B cell (primary cell): ENCODE measurements around the gene CACNA1H. TPM values are rescaled to one million over a fixed set of nuclear protein-coding genes. Genes with fewer than 3 reads are reported as not detected.

Experiments
- ATAC-seq: fragments of 200-7000 bp; cut with Tn5 transposase; one replicate; pipeline ENCODE4 v1.10.0; 2021; ENCODE audit warnings: low read depth, mild to moderate bottlenecking, moderate number of reproducible peaks, moderate library complexity
- CTCF ChIA-PET: fragments of 350-600 bp; sonication (Branson Sonifier 250); formaldehyde crosslinking; loops from one replicate; lab custom pipeline; 2021; ENCODE audit warnings: antibody characterized with exemption, inconsistent platforms; lab: Charles Lee
- POLR2A ChIA-PET: fragments of 350-600 bp; sonication (Branson Sonifier 250); formaldehyde crosslinking; loops from one replicate; lab custom pipeline; 2021; ENCODE audit warnings: antibody characterized with exemption; lab: Charles Lee
- DNase-seq: peaks from one replicate; pipeline ENCODE4 v3.0.0; 2013
- H2AFZ ChIP-seq: 2 replicates; pipeline ENCODE4 v1.6.1; 2012; ENCODE audit warnings: mild to moderate bottlenecking, low read depth, low read length; ENCODE audit not compliant: insufficient read depth, poor library complexity, severe bottlenecking
- H3K27ac ChIP-seq, 2 donors: 1 replicate in 1 of 2; 2 replicates in 1 of 2; pipeline ENCODE4 v1.5.1; 2012 to 2013; ENCODE audit warnings: low read length in 2 of 2, mild to moderate bottlenecking in 2 of 2, moderate library complexity in 1 of 2
- H3K27me3 ChIP-seq, 4 experiments: fragments of 200-600 bp in 1 of 4; sonication (generic) in 1 of 4; replicated peaks in 1 of 4; 1 replicate in 2 of 4; 2 replicates in 2 of 4; pipeline versions ENCODE4 v1.6.1 to v1.7.0; 2013 to 2016; ENCODE audit warnings: low read length in 3 of 4, mild to moderate bottlenecking in 2 of 4, mixed read lengths in 1 of 4, moderate library complexity in 1 of 4; ENCODE audit not compliant: insufficient read depth in 4 of 4, control insufficient read depth in 3 of 4; ENCODE audit errors: control extremely low read depth in 1 of 4
- H3K36me3 ChIP-seq, 2 experiments: replicated peaks in 1 of 2; 1 replicate in 1 of 2; 2 replicates in 1 of 2; pipeline versions ENCODE4 v1.6.1 to v1.7.1; 2013; ENCODE audit warnings: low read length in 1 of 2; ENCODE audit not compliant: insufficient read depth in 2 of 2, control insufficient read depth in 1 of 2; ENCODE audit errors: control extremely low read depth in 1 of 2, extremely low read depth in 1 of 2
- H3K4me1 ChIP-seq, 2 donors: fragments of 200-600 bp in 1 of 2; sonication (generic) in 1 of 2; 1 replicate in 1 of 2; 2 replicates in 1 of 2; pipeline versions ENCODE4 v1.5.1 to v1.6.1; 2013 to 2017; ENCODE audit warnings: low read length in 2 of 2; ENCODE audit not compliant: control insufficient read depth in 2 of 2, insufficient read depth in 2 of 2
- H3K4me2 ChIP-seq: replicated peaks from 2 replicates; pipeline ENCODE3; 2012; ENCODE audit warnings: mild to moderate bottlenecking, low read depth, low read length; ENCODE audit not compliant: poor library complexity, severe bottlenecking
- H3K4me3 ChIP-seq, 5 experiments: fragments of 200-600 bp in 1 of 5; sonication (generic) in 1 of 5; 1 replicate in 3 of 5; 2 replicates in 2 of 5; pipeline versions ENCODE4 v1.5.1 to v1.7.0; 2011 to 2016; ENCODE audit warnings: low read length in 4 of 5, mild to moderate bottlenecking in 4 of 5, low read depth in 2 of 5, control low read depth in 1 of 5, moderate library complexity in 1 of 5; ENCODE audit not compliant: insufficient read depth in 1 of 5; ENCODE audit errors: control extremely low read depth in 1 of 5, extremely low read depth in 1 of 5
- H3K79me2 ChIP-seq: fragments of 200-600 bp; sonication (generic); one replicate; pipeline ENCODE4 v1.6.0; 2016; ENCODE audit warnings: low read length; ENCODE audit not compliant: control insufficient read depth, insufficient read depth
- H3K9ac ChIP-seq: fragments of 200-600 bp; sonication (generic); 2 replicates; pipeline ENCODE4 v1.6.1; 2017; ENCODE audit warnings: mild to moderate bottlenecking, low read length, moderate library complexity
- H3K9me3 ChIP-seq, 3 donors: one replicate each; pipeline versions ENCODE4 v1.6.1 to v1.7.1; 2013; ENCODE audit warnings: low read length in 2 of 3; ENCODE audit not compliant: control insufficient read depth in 2 of 3, insufficient read depth in 1 of 3; ENCODE audit errors: control extremely low read depth in 1 of 3
- H4K20me1 ChIP-seq: 2 replicates; pipeline ENCODE4 v1.6.0; 2012; ENCODE audit warnings: mild to moderate bottlenecking, low read length; ENCODE audit not compliant: insufficient read depth, control insufficient read depth, poor library complexity, severe bottlenecking
- H3K27ac Mint-ChIP-seq: one replicate; pipeline ENCODE4 v1.8.0; 2021; ENCODE audit warnings: mixed read lengths
- H3K27me3 Mint-ChIP-seq: one replicate; pipeline ENCODE4 v1.8.0; 2021; ENCODE audit warnings: mixed read lengths
- H3K4me1 Mint-ChIP-seq: one replicate; pipeline ENCODE4 v1.8.0; 2021; ENCODE audit warnings: mixed read lengths
- H3K4me3 Mint-ChIP-seq: one replicate; pipeline ENCODE4 v1.8.0; 2021; ENCODE audit warnings: mixed read lengths
- H3K9me3 Mint-ChIP-seq: one replicate; pipeline ENCODE4 v1.8.0; 2022; ENCODE audit warnings: mixed read lengths; ENCODE audit not compliant: insufficient read depth
- EZH2 ChIP-seq: IDR thresholded peaks from 2 replicates; pipeline ENCODE4 v1.6.1; 2012; ENCODE audit warnings: borderline replicate concordance, low read depth, mild to moderate bottlenecking, moderate library complexity, low read length; ENCODE audit not compliant: insufficient read depth, poor library complexity, severe bottlenecking
- WGBS: methylation state at CpG from one replicate; pipeline ENCODE4 v1.1.5; 2013; ENCODE audit warnings: missing lambda C conversion rate; ENCODE audit not compliant: insufficient coverage; 5-methylcytosine and 5-hydroxymethylcytosine counted together
- intact Hi-C: fragments of 100-400 bp; cut with micrococcal nuclease; formaldehyde crosslinking; loops from one replicate; pipeline ENCODE4 v1.10.0; 2022
- polyA plus RNA-seq: library from polyadenylated mRNA; depleted of rRNA; stranded (reverse); fragments of >200 nt; gene quantifications from 2 replicates; pipeline ENCODE4 v1.2.3, GENCODE V29; 2012
- total RNA-seq, 2 donors: library from RNA; stranded (reverse); fragments of 120-200 nt in 1 of 2; gene quantifications; 1 replicate in 1 of 2; 2 replicates in 1 of 2; pipeline versions ENCODE4 v1.2.3 to v1.2.4, GENCODE V29; 2013 to 2022
- TF ChIP-seq, protein P1 (sequence below): fragments of 200-600 bp; IDR thresholded peaks from one replicate; pipeline ENCODE4 v1.8.0; 2022; ENCODE audit warnings: antibody characterized with exemption, mild to moderate bottlenecking

The CACNA1H gene
- total and polyA plus RNA-seq, 2 donors (not counting 1 experiment from before 2014, with no cell fraction given), result 0.05 to 0.10 TPM

GRCh38 chr16:1261131-1261892 is 108.4 kb downstream of the CACNA1H start:
- CTCF ChIA-PET, result no interaction called here
- Histone ChIP-seq H3K27me3 (peaks cover 0 to 60% (median 12%) of the 10 kb centered on the region in 4 experiments), H3K9me3 (peaks cover 0 to 8% (median 0%) of the 10 kb centered on the region in 3 donors), H3K9ac (no peak overlapping the region), H3K36me3 (no peaks in the 10 kb centered on the region), H3K27ac (no peak overlapping the region), H3K4me3 (no peak overlapping the region), H4K20me1 (no peaks in the 10 kb centered on the region), H2AFZ (no peak overlapping the region), H3K79me2 (no peaks in the 10 kb centered on the region), H3K4me2 (no peak overlapping the region), H3K4me1 (peaks cover 6 to 8% of the 10 kb centered on the region in 2 donors)
- ATAC-seq, result no peak
- 24% methylated on average over 35 of the region's 47 CpGs for WGBS
- no peak for DNase-seq
- intact Hi-C loops, result no loop called here
- no peak for TF ChIP-seq EZH2
- TF ChIP-seq, protein P1, sequence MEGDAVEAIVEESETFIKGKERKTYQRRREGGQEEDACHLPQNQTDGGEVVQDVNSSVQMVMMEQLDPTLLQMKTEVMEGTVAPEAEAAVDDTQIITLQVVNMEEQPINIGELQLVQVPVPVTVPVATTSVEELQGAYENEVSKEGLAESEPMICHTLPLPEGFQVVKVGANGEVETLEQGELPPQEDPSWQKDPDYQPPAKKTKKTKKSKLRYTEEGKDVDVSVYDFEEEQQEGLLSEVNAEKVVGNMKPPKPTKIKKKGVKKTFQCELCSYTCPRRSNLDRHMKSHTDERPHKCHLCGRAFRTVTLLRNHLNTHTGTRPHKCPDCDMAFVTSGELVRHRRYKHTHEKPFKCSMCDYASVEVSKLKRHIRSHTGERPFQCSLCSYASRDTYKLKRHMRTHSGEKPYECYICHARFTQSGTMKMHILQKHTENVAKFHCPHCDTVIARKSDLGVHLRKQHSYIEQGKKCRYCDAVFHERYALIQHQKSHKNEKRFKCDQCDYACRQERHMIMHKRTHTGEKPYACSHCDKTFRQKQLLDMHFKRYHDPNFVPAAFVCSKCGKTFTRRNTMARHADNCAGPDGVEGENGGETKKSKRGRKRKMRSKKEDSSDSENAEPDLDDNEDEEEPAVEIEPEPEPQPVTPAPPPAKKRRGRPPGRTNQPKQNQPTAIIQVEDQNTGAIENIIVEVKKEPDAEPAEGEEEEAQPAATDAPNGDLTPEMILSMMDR, result no peak
- H3K4me3 Mint-ChIP-seq, result no peak overlapping the region
- H3K27me3 Mint-ChIP-seq, result peaks cover 21% of the 10 kb centered on the region
- POLR2A ChIA-PET, result interaction anchor here (0.7 kb wide), 1 partner anchor 1506 kb away, joined by 4 read pairs; no protein-coding TSS in a partner anchor
- no peak overlapping the region for H3K27ac Mint-ChIP-seq
- H3K9me3 Mint-ChIP-seq, result peaks cover 5% of the 10 kb centered on the region
- H3K4me1 Mint-ChIP-seq, result peaks cover 4% of the 10 kb centered on the region

- H3K4me3 Mint-ChIP-seq, result no peak overlapping the region
- peaks cover 18% of the 10 kb centered on the region for H3K27me3 Mint-ChIP-seq
- H3K9me3 ChIP-seq, result peaks cover 0 to 8% (median 0%) of the 10 kb centered on the region in 3 donors
- intact Hi-C loops, result no loop called here
- no peak overlapping the region for H3K4me2 ChIP-seq
- H3K4me1 Mint-ChIP-seq, result peaks cover 4% of the 10 kb centered on the region
- no peak overlapping the region for H3K9ac ChIP-seq
- H4K20me1 ChIP-seq, result no peaks in the 10 kb centered on the region
- H3K27ac Mint-ChIP-seq, result no peak overlapping the region
- WGBS, result 90% methylated on average over 30 of the region's 32 CpGs
- DNase-seq, result no peak
- H3K27ac ChIP-seq, result no peak overlapping the region
- no peak overlapping the region for H3K4me3 ChIP-seq
- peaks cover 6 to 8% of the 10 kb centered on the region in 2 donors for H3K4me1 ChIP-seq
- no peak overlapping the region for H2AFZ ChIP-seq
- H3K36me3 ChIP-seq, result no peaks in the 10 kb centered on the region
- H3K9me3 Mint-ChIP-seq, result peaks cover 5% of the 10 kb centered on the region
- TF ChIP-seq, protein P1, result no peak
- no peak for TF ChIP-seq EZH2
- ChIA-PET CTCF (no interaction called here), POLR2A (no interaction called here)
- ATAC-seq, result no peak
- peaks cover 0 to 55% (median 12%) of the 10 kb centered on the region in 4 experiments for H3K27me3 ChIP-seq
- H3K79me2 ChIP-seq, result no peaks in the 10 kb centered on the region
Measured at GRCh38 chr16:1262210-1262845, 109.4 kb downstream of the CACNA1H start.
